HepG2 (cell line): Measurements from ENCODE around the gene CCRL2. TPM values are rescaled to one million over a fixed set of nuclear protein-coding genes. Genes with fewer than 3 reads are reported as not detected.

Source experiments
- ATAC-seq: fragments of 200-7000 bp; cut with Tn5 transposase; 3 replicates; pipeline ENCODE4 v1.9.1; 2020; ENCODE audit warnings: mild to moderate bottlenecking, moderate library complexity
- BruUV-seq: library from RNA; stranded (reverse); fragments of 400-500 nt; replicated peaks from 2 replicates; lab custom pipeline; 2021; lab: Mats Ljungman, UMichigan
- CTCF ChIA-PET: fragments of 300-600 bp; formaldehyde crosslinking; extraction: SDS; loops from one replicate; lab custom pipeline; 2021; ENCODE audit warnings: low total read pairs, inconsistent platforms, low intra/inter-chr PET ratio; lab: Yijun Ruan, JAX
- POLR2A ChIA-PET: fragments of 350-600 bp; sonication (Branson Sonifier 250); formaldehyde crosslinking; loops from one replicate; lab custom pipeline; 2020; ENCODE audit warnings: antibody characterized with exemption, inconsistent platforms; lab: Yijun Ruan, JAX
- DNase-seq: peaks from one replicate; pipeline ENCODE4 v3.0.0-alpha.2; 2015; ENCODE audit warnings: low spot score
- FAIRE-seq: peaks from 3 replicates; lab custom pipeline; 2011; peaks lifted over from hg19 to GRCh38; lab: Jason Lieb, UNC
- H2AFZ ChIP-seq: one replicate; pipeline ENCODE4 v1.6.1; 2011; ENCODE audit warnings: low read length, inconsistent platforms
- H3K27ac ChIP-seq: fragments of 300-600 bp; 3 replicates; pipeline ENCODE4 v1.8.0; 2011; ENCODE audit warnings: mixed run types, mild to moderate bottlenecking, mixed read lengths, low read length, inconsistent platforms; ENCODE audit not compliant: insufficient read depth; ENCODE audit errors: extremely low read length
- H3K27me3 ChIP-seq, 2 experiments: fragments of 200-600 bp in 1 of 2; 2 replicates in 1 of 2; 3 replicates in 1 of 2; pipeline versions ENCODE4 v1.6.0 to v1.8.0; 2011; ENCODE audit warnings: low read length in 2 of 2, mild to moderate bottlenecking in 2 of 2, moderate library complexity in 2 of 2, inconsistent platforms in 1 of 2; ENCODE audit not compliant: insufficient read depth in 2 of 2, control insufficient read depth in 1 of 2
- H3K36me3 ChIP-seq, 2 experiments: fragments of 200-600 bp in 1 of 2; replicated peaks in 1 of 2; 2 replicates in 1 of 2; 3 replicates in 1 of 2; pipeline versions ENCODE4 v1.5.1 to v1.8.0; 2011; ENCODE audit warnings: low read length in 2 of 2, inconsistent platforms in 1 of 2; ENCODE audit not compliant: insufficient read depth in 2 of 2, control insufficient read depth in 1 of 2
- H3K4me1 ChIP-seq: 2 replicates; pipeline ENCODE4 v1.5.1; 2012; ENCODE audit warnings: low read length, inconsistent platforms; ENCODE audit not compliant: insufficient read depth
- H3K4me2 ChIP-seq: 2 replicates; pipeline ENCODE4 v1.6.0; 2011; ENCODE audit warnings: low read depth, low read length, inconsistent platforms
- H3K4me3 ChIP-seq, 3 experiments: fragments of 200-600 bp in 1 of 3; sonication (generic), shearing (Covaris generic) in 1 of 3; replicated peaks in 1 of 3; 2 replicates each; pipeline ENCODE4 v1.5.1; 2011 to 2016; ENCODE audit warnings: low read length in 3 of 3, inconsistent platforms in 2 of 3, low read depth in 2 of 3, mild to moderate bottlenecking in 2 of 3, control low read depth in 1 of 3, mixed read lengths in 1 of 3; ENCODE audit not compliant: insufficient read depth in 1 of 3
- H3K79me2 ChIP-seq: one replicate; pipeline ENCODE4 v1.6.1; 2011; ENCODE audit warnings: low read length, inconsistent platforms; ENCODE audit not compliant: insufficient read depth
- H3K9ac ChIP-seq: 2 replicates; pipeline ENCODE4 v1.6.0; 2011; ENCODE audit warnings: mild to moderate bottlenecking, low read depth, low read length, inconsistent platforms; ENCODE audit not compliant: insufficient read depth
- H3K9me3 ChIP-seq: 2 replicates; pipeline ENCODE4 v1.5.1; 2012; ENCODE audit warnings: mild to moderate bottlenecking, low read length
- H4K20me1 ChIP-seq: 2 replicates; pipeline ENCODE4 v1.6.0; 2011; ENCODE audit warnings: inconsistent platforms, mild to moderate bottlenecking, low read length, moderate library complexity; ENCODE audit not compliant: insufficient read depth
- ATF1 ChIP-seq: IDR thresholded peaks from 2 replicates; pipeline ENCODE4 v1.6.1; 2016; ENCODE audit warnings: mild to moderate bottlenecking, control low read depth
- CEBPB ChIP-seq: IDR thresholded peaks from 2 replicates; pipeline ENCODE4 v1.6.1; 2011; ENCODE audit warnings: low read depth, low read length, improper control_type of control experiment, borderline replicate concordance
- EHMT2 ChIP-seq: fragments of 200-600 bp; sonication (generic); IDR thresholded peaks from 2 replicates; pipeline ENCODE4 v1.7.0; 2017; ENCODE audit warnings: antibody characterized with exemption, low read depth, low read length, borderline replicate concordance
- HNF4G ChIP-seq, 2 experiments: sonication (generic) in 1 of 2; formaldehyde crosslinking in 1 of 2; IDR thresholded peaks; 2 replicates each; pipeline versions ENCODE4 v1.4.0 to v1.6.1; 2011 to 2020; ENCODE audit warnings: borderline replicate concordance in 2 of 2, low read depth in 2 of 2, mild to moderate bottlenecking in 2 of 2, low read length in 1 of 2, missing genetic modification reagents in 1 of 2, moderate library complexity in 1 of 2
- KLF6 ChIP-seq: IDR thresholded peaks from 2 replicates; pipeline ENCODE4 v1.8.0; 2016; ENCODE audit warnings: missing biosample characterization, missing genetic modification reagents
- MXD3 ChIP-seq: IDR thresholded peaks from 2 replicates; pipeline ENCODE4 v1.6.1; 2016; ENCODE audit warnings: mild to moderate bottlenecking, missing biosample characterization, missing genetic modification reagents
- NAIF1 ChIP-seq: sonication (generic); formaldehyde crosslinking; IDR thresholded peaks from 2 replicates; pipeline ENCODE4 v1.5.0; 2020; ENCODE audit warnings: mild to moderate bottlenecking, missing genetic modification reagents, borderline replicate concordance
- PLRG1 ChIP-seq: fragments of 450-650 bp; conservative IDR thresholded peaks from 2 replicates; pipeline ENCODE4 v1.6.1; 2016
- ZFP82 ChIP-seq: sonication (generic); formaldehyde crosslinking; IDR thresholded peaks from 2 replicates; pipeline ENCODE4 v1.5.1; 2020; ENCODE audit warnings: mild to moderate bottlenecking, missing genetic modification reagents, borderline replicate concordance
- ZNF616 ChIP-seq: sonication (generic); formaldehyde crosslinking; IDR thresholded peaks from 2 replicates; pipeline ENCODE4 v1.5.0; 2020; ENCODE audit warnings: low read depth, mild to moderate bottlenecking, missing genetic modification reagents
- WGBS: methylation state at CpG from one replicate; pipeline ENCODE4 v1.1.6; 2017; ENCODE audit warnings: low lambda C conversion rate; 5-methylcytosine and 5-hydroxymethylcytosine counted together
- in situ Hi-C: cut with HindIII; loops from 2 replicates; pipeline ENCODE4 v1.10.0; 2017; ENCODE audit warnings: low pct_unique_long_range_greater_than_20kb; ENCODE audit not compliant: extremely low pct_ligation_motif_present
- intact Hi-C: fragments of 100-400 bp; cut with micrococcal nuclease; formaldehyde crosslinking; loops from one replicate; pipeline ENCODE4 v1.10.0; 2022; ENCODE audit not compliant: unreplicated experiment
- polyA plus RNA-seq, 8 experiments: library from polyadenylated mRNA; depleted of rRNA in 3 of 8; stranded (reverse) in 7 of 8; unstranded in 1 of 8; fragments of >200 nt; fragmentation: Illumina TruSeq in 4 of 8; extraction: Trizol in 4 of 8; gene quantifications; 2 replicates each; pipeline versions ENCODE4 v1.2.1 to v1.2.3, GENCODE V29; 2011 to 2016; ENCODE audit warnings: low read depth in 4 of 8, missing spikeins in 1 of 8, mixed read lengths in 1 of 8; ENCODE audit not compliant: insufficient read depth in 1 of 8
- total RNA-seq, 5 experiments: library from RNA; depleted of rRNA; stranded (reverse); fragments of >200 nt; fragmentation: Illumina TruSeq; extraction: Trizol; gene quantifications; 2 replicates each; pipeline ENCODE4 v1.2.3, GENCODE V29; 2016; ENCODE audit warnings: low read depth in 1 of 5

CCRL2 gene
- total and polyA plus RNA-seq, 2 of the 13 experiments (the other 11 are each of a cell fraction or from before 2014, with no cell fraction given), result not detected

DNA sequence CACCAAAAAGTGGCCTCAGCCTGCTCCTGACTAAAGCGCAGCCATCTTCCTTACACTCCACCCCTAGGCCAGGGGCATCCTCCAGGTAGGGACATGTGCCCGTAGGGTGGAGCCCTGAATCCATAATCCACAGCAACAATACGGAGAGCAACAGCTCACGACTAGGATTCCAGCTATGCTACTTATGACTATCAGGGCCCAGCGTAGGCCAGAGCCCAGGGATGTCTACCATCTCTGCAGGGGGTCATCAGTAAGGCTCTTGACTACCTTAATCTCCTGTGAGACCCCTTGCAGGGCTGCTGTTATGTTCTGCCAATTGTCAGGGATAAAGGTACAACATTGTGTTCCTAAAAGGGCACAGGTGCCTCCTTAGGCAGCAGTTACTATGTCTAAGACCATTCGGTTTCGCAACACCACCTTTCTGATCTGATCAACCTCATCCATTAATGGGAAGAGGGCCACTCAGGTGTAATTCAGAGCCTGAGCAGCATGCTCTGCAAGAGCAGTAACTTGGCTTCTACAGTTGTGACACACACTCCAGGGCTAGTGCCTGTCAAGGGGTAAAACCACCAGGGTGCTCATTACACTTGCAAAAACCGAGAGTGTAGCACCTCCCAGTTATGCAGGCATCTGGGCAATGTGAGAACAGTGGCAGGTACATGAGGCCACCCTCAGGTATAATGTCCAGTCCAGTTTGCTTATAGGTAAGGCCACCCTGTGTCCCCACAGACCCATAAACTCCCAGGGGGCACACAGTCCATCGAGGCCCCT, 11.0 kb downstream of the CCRL2 start:
- no peak overlapping the region for H3K27ac ChIP-seq
- in situ Hi-C loops (no loop called here), intact Hi-C loops (no loop called here)
- CTCF ChIA-PET, result no interaction called here
- ATAC-seq, result no peak
- no peak overlapping the region for H3K4me2 ChIP-seq
- H4K20me1 ChIP-seq, result no peaks in the 10 kb centered on the region
- H3K4me3 ChIP-seq, result no peak overlapping the region
- H3K27me3 ChIP-seq, result peaks cover 1 to 5% of the 10 kb centered on the region in 2 experiments; a peak in 2 of 5 replicates
- TF ChIP-seq CEBPB (peak; percentile 42; the same call in 1 of the 2 replicates), PLRG1 (no peak)
- DNase-seq, result no peak
- no TSS peak for BruUV-seq
- POLR2A ChIA-PET, result no interaction called here
- WGBS, result 31% methylated on average over 8 of the region's 9 CpGs
- no peak overlapping the region for H3K9ac ChIP-seq
- no peaks in the 10 kb centered on the region for H3K4me1 ChIP-seq
- H3K9me3 ChIP-seq, result no peaks in the 10 kb centered on the region
- H2AFZ ChIP-seq, result no peak overlapping the region
- no peaks in the 10 kb centered on the region for H3K79me2 ChIP-seq
- H3K36me3 ChIP-seq, result no peaks in the 10 kb centered on the region
- FAIRE-seq, result no peak

DNA sequence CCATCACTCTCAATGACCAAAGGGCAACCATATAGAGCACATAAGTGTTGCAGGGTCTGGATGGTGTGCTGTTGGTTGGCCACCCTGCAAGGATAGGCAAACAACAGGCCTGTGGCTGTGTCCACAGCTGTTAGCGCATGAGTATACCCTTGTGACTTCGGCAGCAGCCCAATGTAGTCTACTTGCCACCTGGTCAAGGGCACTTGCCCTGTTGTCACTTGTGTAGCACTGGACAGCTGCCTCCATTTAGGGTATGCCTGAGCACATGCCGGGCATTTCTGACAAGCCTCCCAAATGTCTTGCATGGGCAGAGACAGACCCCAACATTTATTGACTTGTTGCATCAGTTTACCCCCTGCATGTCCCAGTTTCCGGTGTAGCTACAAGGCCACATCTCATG, 12.8 kb downstream of the CCRL2 start:
- H4K20me1 ChIP-seq, result no peaks in the 10 kb centered on the region
- POLR2A ChIA-PET, result no interaction called here
- BruUV-seq, result no TSS peak

More for the DNA sequence above, 12.8 kb downstream of the CCRL2 start:
- H3K4me1 ChIP-seq, result no peaks in the 10 kb centered on the region
- H3K79me2 ChIP-seq, result no peaks in the 10 kb centered on the region
- H3K4me3 ChIP-seq, result no peak overlapping the region
- 0% methylated on average over 1 of the region's 4 CpGs for WGBS
- ATAC-seq (no peak), FAIRE-seq (no peak)
- intact Hi-C loops, result no loop called here
- no peak overlapping the region for H3K9ac ChIP-seq
- TF ChIP-seq ZFP82 (CRISPR knock-in tag), result no peak
- TF ChIP-seq EHMT2, result no peak
- no peak for TF ChIP-seq KLF6
- no peak for TF ChIP-seq MXD3 (CRISPR knock-in tag)
- no peak for TF ChIP-seq ZNF616 (CRISPR knock-in tag)
- TF ChIP-seq HNF4G (IDR thresholded peaks at IDR 0.05; ENCODE audit: borderline replicate concordance, low read depth, low read length), result no peak
- no peak for TF ChIP-seq HNF4G (CRISPR knock-in tag; IDR thresholded peaks at IDR 0.05; ENCODE audit: borderline replicate concordance, low read depth)
- TF ChIP-seq NAIF1 (CRISPR knock-in tag), result no peak
- TF ChIP-seq ATF1 (CRISPR knock-in tag), result no peak
- TF ChIP-seq, all 625 proteins: peak for 0
- Histone ChIP-seq H3K36me3 (no peaks in the 10 kb centered on the region), H2AFZ (no peak overlapping the region), H3K4me2 (no peak overlapping the region), H3K27me3 (peaks cover 0 to 5% of the 10 kb centered on the region in 2 experiments; a peak in 1 of 5 replicates), H3K9me3 (no peaks in the 10 kb centered on the region), H3K27ac (no peak overlapping the region)
- no peak for DNase-seq
- in situ Hi-C loops, result no loop called here
- CTCF ChIA-PET, result no interaction called here
